GM12891 (cell line): ENCODE results near the gene GRAP2.
"Not testable (repeated sequence)": the region's sequence is repeated elsewhere in the genome, so short reads cannot be mapped to it uniquely, and the experiment has no call there.

ENCODE experiments used
- POLR2A ChIP-seq: IDR thresholded peaks from 2 replicates; pipeline ENCODE4 v1.6.1; 2011; ENCODE audit warnings: low read depth, low read length, control low read depth
- POLR2AphosphoS5 ChIP-seq: IDR thresholded peaks from 2 replicates; pipeline ENCODE4 v1.6.1; 2011; ENCODE audit warnings: low read depth, low read length, control low read depth
- POU2F2 ChIP-seq: IDR thresholded peaks from 2 replicates; pipeline ENCODE4 v1.6.1; 2011; ENCODE audit warnings: low read depth, mild to moderate bottlenecking, control low read depth, low read length, moderate library complexity
- SPI1 ChIP-seq: IDR thresholded peaks from 2 replicates; pipeline ENCODE4 v1.6.1; 2011; ENCODE audit warnings: low read depth, low read length, control low read depth
- TAF1 ChIP-seq: IDR thresholded peaks from 2 replicates; pipeline ENCODE4 v1.6.1; 2011; ENCODE audit warnings: low read depth, low read length, control low read depth

- TF ChIP-seq POLR2A, TAF1, POLR2AphosphoS5, SPI1, POU2F2: not testable (repeated sequence)
Measured at GRCh38 chr22:39992894-39993293, 92.0 kb downstream of the GRAP2 start.
